M059J (cell line): Measurements from ENCODE around the gene SPSB2. TPM values are rescaled to one million over a fixed set of nuclear protein-coding genes. Genes with fewer than 3 reads are reported as not detected.
"Not testable (repeated sequence)": the region's sequence is repeated elsewhere in the genome, so short reads cannot be mapped to it uniquely, and the experiment has no call there.

Experiments used
- DNase-seq: peaks from one replicate; pipeline ENCODE4 v3.0.0-alpha.2; 2012; ENCODE audit warnings: low read depth
- total RNA-seq: library from RNA; depleted of rRNA; stranded (reverse); fragments of >200 nt; shearing (Covaris generic); gene quantifications from 2 replicates; pipeline ENCODE4 v1.2.3, GENCODE V29; 2014; rRNA removed

Gene SPSB2, protein sequence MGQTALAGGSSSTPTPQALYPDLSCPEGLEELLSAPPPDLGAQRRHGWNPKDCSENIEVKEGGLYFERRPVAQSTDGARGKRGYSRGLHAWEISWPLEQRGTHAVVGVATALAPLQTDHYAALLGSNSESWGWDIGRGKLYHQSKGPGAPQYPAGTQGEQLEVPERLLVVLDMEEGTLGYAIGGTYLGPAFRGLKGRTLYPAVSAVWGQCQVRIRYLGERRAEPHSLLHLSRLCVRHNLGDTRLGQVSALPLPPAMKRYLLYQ
- total RNA-seq = 6.1 and 7.7 TPM in 2 replicates

DNA sequence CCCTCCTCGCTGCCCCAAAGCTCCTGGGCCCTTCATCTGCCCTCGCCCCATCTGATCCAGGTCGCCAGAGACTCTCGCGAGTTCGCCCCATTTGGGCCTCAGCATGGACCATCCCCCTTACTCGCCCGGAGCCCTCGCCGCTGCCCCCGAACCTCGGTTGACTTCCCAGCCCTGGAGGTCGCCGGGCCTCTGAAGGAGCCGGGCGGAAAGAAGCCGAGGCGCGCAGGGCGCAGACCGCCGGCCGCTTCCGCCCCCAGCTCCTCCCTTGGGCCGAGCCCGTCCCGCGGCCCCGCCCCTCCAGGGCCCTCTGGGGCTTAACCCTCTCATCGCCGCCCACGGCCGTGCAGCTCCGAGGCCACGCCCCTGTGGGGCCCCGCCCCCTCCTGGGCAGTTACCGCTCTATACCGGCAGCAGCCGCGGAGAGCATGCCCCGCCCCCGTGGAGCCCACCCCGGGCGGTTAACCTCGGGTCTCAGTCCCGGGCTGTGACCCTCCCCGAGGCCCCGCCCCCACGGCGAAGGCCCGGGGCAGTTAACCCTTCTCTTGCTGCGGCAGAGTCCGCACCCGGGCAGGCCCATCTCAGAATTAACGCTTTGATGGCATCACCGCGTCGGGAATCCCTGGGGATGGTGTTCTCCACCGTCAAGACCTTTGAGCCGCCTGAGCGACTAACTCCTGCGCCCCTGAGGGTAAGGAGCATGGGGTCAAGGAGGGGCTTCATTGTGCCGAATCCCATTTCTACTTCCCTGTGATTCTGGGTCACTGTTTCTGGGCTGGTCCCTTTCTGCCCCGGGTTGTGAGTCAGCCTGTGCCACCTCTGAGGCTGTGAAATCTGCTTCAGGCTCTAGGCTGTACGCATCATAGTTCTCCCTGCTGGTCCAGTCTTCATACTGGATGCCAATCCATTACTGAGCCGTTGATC, at the start of gene SPSB2:
Gene SPSB2, minus strand, starts transcription at position 210 of the 921 bp plus-strand sequence. CDS start 402 bp downstream, outside the sequence.
- DNase-seq = peak; percentile 93

DNA sequence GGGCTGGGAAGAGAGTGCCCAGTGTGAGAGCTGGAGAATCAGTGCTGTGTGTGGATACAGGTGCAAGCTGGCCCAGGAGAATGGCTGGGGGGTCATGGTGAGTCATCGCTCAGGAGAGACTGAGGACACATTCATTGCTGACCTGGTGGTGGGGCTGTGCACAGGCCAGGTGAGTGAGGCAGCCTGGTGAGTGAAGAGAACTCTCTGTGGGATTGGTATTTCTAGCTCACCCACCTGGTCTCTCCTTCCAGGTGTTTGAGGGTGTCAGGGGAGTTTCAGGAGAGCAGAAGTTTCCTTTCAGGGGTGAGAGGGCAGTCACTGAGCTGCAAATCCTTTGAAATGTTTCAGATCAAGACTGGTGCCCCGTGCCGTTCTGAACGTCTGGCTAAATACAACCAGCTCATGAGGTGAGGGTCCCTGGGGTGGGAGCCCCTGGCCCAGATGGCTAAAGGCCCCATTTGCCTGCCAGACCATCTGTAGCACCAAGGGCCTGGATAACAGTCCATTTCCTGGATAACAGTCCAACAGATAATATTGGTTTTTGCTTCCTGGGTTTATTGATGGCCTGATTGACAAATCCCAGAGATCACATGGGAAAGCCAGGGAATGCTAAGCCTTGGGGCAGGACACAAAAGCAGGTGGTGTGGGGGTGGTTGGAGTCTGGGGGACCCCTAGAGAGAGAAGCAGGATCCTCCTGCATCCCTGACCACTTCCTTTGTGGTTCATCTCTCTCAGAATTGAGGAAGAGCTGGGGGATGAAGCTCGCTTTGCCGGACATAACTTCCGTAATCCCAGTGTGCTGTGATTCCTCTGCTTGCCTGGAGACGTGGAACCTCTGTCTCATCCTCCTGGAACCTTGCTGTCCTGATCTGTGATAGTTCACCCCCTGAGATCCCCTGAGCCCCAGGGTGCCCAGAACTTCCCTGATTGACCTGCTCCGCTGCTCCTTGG, 49.2 kb upstream of the SPSB2 start:
- no peak for DNase-seq

DNA sequence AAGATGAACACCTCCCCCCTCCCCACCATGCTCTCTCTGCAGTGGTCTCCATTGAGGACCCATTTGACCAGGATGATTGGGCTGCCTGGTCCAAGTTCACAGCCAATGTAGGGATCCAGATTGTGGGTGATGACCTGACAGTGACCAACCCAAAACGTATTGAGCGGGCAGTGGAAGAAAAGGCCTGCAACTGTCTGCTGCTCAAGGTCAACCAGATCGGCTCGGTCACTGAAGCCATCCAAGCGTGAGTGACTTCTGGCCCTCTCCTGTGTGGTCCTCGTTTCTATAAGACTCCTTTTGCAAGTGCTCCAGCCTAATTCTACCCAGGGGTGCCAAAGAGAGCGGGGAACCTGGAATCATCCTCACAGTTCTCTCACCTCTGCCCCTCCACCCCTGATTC, 48.4 kb upstream of the SPSB2 start:
- DNase-seq = no peak

DNA sequence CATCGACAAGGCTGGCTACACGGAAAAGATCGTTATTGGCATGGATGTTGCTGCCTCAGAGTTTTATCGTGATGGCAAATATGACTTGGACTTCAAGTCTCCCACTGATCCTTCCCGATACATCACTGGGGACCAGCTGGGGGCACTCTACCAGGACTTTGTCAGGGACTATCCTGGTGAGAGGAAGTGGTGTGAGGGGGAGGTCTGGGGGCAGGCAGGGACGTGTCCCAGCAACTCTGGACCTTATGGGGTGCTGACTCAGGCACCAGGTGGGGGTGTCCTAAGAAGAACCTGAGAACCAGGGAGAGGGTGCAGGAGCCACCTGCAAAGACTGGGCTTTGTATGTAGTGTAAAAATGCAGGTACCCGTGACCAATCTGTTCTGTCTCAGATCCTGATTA, 46.5 kb upstream of the SPSB2 start:
- no peak for DNase-seq

DNA sequence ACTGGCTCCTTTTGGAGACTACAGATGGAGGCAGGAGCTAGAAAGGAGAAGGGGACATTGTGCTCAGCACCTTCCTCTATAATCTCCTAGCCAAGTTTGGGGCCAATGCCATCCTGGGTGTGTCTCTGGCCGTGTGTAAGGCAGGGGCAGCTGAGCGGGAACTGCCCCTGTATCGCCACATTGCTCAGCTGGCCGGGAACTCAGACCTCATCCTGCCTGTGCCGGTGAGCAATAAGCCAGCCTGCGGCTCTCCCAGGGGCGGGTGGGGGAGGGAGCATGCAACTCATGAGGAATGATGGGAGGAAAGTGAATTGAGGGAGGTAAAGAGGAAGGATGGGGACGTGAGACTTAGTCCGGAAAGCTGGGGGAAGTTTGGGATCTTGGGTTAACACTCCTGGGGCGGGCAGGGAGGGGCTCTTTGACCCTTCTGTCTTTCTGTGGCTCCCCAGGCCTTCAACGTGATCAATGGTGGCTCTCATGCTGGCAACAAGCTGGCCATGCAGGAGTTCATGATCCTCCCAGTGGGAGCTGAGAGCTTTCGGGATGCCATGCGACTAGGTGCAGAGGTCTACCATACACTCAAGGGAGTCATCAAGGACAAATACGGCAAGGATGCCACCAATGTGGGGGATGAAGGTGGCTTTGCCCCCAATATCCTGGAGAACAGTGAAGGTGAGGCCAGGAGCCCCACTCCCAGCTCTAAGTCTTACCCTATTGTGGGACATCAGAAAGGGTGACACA, 44.6 kb upstream of the SPSB2 start:
- DNase-seq = no peak

DNA sequence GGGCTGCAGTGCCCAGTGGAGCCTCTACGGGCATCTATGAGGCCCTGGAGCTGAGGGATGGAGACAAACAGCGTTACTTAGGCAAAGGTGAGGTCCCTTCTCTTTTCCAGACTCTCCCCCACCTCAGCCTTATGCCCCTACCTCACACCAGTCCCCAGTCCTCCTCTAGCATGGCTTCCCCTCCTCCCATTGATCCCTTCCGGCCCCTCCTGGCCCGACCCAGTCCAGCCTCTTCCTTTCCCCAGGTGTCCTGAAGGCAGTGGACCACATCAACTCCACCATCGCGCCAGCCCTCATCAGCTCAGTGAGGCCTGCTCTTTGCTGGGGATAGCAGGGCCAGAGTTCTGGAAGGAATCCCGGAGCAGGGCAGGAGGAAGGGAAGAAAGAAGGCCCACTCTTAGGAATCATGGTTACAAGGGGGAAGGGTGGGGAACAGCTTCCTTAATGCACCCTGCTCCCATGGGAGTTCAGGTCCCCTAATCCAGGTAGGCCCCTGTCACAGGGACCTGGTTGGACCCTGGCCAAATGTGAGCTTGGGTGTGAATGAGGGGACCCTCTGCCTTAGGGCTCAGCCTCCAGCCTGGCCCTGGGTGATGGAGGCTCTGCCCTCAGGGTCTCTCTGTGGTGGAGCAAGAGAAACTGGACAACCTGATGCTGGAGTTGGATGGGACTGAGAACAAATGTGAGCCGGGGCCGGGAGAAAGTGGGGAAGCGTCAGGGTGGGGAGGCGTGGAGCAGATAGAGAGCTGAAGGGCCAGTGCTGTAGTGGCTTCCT, 43.5 kb upstream of the SPSB2 start:
- DNase-seq = no peak

DNA sequence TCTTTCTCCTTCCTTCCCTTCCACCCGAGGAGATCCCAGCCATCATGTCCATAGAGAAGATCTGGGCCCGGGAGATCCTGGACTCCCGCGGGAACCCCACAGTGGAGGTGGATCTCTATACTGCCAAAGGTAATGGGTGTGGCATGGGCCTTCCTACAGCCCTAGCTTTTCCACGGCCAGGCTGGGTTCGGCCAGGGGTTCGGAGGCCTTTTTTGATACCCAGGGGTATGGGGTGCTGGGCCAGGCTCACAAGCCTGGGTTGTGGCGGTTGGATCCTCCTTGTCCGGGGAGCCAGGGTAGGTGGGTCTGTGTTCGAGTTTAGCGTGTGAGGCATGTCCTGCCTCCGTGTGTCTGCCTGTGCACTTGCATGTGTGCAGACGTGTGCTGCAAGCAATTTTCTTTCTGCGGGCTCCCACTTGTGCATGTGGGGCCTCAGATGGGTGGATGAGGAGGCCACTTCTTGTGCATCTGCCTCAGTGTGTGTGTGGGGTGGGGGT, 42.7 kb upstream of the SPSB2 start:
- DNase-seq = no peak

DNA sequence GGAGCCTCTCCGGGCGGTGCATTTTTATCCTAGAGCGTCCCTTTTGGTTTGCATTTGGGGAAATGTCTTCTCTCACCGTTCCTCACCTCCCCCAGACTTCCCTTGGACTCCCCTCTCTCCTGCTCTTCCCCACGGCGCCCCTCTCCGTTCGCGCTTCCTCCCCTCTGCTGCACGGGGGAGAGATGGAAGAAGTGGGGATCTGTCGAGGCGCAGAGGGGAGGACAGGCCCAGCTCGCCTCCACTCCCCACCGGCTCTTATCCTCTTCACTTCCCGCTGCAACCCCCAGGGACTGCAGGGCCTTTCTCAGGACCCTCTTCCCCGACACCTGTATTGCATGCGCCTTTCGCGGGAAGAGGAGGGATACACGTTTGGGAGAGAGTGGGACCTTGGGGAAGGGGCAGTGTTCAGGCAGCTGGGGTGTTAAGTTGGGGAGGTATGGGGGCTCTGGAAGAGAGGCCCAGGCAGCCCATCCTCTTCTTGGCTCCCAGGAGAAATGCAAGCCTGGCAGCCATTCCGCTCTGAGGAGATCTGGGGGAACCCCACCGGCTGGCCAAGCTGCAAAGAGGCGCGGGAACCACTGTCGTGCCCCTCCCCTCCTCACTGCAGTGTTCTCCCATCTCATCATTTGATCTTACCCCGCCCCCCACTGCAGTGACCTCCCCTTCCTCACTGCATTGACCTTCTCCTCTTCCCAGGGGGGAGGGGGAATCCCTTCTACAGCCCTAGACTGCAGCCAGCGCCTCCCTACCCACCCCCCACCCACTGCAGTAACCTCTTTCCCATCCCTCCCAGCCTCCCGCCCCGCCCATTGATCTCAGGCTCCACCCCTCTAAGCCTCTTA, 42.1 kb upstream of the SPSB2 start:
- no peak for DNase-seq

DNA sequence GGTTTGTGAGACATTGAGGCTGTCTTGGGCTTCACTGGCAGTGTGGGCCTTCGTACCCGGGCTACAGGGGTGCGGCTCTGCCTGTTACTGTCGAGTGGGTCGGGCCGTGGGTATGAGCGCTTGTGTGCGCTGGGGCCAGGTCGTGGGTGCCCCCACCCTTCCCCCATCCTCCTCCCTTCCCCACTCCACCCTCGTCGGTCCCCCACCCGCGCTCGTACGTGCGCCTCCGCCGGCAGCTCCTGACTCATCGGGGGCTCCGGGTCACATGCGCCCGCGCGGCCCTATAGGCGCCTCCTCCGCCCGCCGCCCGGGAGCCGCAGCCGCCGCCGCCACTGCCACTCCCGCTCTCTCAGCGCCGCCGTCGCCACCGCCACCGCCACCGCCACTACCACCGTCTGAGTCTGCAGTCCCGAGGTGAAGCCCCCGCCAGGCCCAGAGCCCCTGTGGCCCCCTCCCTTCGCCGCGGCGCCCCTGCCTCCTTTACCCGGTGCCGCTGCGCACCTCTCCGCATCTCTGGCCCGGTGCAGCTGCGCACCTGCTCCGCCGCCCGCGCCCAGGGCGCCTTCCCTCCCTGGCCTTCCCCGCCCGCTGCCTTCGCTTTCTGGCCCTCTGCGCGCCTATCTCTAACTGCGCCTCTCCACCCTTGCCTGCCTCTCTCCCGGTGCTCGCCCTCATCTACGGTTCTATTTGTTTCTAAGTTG, 41.3 kb upstream of the SPSB2 start, which contains the start of gene ENO2:
Gene ENO2, plus strand, starts transcription at position 335 of the 701 bp plus-strand sequence. CDS start 1,253 bp downstream, outside the sequence.
- DNase-seq = peak; percentile 71

DNA sequence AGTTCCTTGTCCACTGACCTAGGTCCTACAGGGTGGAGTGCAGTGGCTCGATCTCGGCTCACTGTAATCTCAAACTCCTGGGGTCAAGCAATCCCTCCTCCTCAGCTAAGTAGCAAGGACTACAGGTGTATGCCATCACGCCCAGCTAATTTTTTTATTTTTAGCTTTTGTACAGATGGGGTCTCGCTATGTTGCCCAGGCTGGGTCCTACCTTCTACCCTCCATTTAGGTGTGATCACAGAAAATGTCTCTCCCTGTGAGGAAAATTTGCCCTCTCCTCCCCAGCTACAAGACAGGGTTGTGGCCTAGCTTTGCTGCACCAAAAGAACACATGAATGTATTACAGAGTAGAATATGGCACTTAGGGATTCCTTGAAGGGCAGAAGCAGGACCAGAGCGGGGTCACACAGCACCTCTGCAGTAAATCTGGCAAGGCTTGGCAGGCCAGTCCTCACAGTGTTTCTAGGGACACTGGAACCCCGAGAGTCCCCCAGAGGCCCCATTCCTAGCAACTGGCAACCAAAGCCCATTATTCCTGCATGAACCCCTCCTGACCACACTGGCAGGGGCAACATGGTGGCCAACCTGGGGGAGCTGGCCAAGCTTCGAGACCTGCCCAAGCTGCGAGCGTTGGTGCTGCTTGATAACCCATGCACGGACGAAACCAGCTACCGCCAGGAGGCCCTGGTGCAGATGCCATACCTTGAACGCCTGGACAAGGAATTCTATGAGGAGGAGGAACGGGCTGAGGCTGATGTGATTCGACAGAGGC, 39.2 kb upstream of the SPSB2 start:
- DNase-seq = no peak

DNA sequence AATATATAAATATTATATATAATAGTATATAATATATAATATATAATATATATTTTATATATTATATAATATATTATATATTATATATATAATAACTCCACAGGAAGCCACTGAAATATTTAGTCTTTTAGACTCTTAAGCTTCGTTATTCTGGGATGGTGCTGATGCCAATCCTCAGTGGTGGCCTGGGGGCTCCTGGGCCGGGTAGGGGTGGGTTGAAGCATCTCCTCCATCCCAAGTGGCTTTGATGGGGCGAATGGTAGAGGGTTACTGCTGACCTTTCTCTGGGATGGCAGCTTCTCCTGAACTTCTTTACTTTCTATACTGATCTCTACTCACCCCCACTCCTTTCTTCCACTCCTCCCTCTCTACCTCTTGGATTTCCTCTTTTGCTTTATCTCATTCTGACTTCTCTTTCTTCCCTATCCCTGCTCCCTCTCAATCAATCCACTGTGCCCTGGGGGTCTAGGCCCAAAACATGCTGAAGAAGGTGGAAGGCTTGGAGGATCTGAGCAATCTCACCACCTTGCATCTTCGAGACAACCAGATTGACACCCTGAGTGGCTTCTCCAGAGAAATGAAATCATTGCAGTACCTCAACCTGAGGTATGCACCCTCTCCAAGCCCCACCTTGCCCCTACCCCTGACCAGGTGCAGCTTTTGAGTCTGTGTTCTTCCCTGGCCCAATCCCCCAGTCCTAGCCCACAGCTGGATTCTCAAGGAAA, 36.5 kb upstream of the SPSB2 start:
- DNase-seq = no peak

DNA sequence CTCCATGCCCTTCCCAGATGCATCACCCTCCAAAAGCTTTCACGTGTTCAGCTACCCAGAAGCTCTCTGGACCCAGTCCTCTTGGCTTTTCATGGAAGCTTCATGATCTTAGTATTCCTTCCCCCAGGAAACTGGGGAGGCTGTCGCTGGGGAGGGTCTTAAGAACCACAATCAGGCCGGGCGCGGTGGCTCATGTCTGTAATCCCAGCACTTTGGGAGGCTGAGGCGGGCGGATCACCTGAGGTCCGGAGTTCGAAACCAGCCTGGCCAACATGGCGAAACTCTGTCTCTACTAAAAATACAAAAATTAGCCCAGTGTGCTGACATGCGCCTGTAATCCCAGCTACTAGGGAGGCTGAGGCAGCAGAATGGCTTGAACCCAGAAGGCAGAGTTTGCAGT, 35.0 kb upstream of the SPSB2 start:
- not testable (repeated sequence) for DNase-seq

DNA sequence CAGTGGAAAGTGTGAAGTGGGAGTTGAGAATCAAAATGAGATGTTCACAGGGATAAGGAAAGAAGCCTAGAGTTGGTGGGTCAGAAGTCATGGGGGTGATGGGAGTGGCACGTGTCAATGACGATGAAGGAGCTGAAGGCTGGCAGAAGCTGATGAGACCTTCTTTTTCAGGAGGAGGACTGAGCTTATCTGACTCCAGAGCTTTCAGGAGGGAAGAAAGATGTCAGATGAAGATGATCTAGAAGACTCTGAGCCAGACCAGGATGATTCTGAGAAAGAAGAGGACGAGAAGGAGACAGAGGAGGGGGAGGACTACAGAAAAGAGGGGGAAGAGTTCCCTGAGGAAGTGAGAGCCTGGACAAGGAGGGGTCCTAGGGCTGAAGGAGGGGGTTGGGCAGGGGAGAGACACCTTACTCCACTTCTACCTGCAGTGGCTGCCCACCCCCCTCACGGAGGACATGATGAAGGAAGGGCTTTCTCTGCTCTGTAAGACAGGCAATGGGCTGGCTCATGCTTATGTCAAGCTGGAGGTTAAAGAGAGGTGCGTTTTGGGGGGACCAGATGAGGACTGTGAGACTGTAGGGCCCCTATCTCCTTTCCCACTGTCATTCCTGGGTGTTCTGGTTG, 32.4 kb upstream of the SPSB2 start:
- DNase-seq = no peak

DNA sequence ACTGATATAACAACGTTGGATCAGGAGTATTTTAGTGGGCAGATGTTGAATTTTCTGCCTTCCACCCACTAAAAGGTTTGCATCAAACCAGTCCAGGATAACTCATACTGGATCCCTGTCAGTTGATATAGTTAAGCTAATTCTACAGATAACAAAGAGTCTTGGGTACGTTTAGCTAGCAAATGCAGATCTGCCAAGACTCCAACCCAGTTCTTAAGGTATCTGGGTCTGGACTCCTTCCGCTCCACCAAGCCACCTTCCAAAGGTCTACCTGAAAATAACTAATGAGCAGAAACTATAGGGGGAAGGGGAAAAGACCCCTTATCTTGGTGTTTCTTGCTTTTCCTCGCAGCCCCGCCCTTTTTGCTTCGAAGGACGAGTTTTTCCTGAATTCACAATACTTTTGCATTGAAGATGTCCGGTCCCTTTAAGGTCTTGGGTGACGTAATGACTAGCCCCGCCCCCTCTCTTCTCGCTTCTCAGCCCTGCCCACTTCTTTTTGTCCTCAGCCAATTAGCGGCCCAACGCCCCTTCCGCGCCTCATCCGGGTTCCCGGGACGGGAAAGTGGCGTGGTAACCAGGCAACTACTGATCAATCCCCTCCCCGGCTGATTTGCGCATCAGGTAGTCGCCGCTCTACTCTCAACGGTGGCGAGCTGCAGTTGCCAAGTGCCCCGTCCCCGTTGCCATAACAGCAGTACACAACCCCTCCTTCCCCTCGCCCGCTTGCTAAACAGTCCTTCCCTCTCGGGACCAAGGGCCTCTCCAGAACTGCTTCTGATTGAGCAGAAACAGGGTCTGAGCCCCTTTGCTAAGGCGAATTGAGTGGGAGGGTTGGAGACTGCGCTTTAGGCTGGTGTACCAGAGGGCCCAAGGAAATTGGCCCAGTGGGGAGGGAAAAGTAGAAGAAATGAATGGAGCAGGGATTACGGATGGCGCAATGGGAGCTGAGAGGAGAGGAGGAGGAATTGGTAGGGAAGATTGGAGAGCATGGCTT, 31.5 kb upstream of the SPSB2 start, which contains the start of gene LRRC23:
Gene LRRC23, plus strand, starts transcription at position 543 of the 997 bp plus-strand sequence. CDS start 812 bp downstream, outside the sequence.
- peak; percentile 96 for DNase-seq

DNA sequence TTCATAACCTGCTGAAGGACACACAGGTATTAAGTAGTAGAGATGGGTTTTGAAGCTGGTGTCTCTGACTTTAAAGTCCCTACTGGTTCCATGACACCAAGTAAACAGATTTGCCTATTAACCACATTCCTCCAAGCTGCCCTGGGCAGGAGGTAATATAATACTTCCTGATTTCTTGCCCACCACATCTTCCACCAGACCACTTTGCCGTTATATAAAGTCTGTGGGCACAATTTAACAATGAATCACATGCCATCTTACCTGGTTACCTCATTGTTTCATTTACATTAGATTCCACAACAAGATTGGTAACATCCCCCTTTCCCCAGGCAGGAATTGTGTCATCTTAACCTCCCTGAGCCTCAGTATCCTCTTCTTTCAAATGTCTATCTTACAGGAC, 30.6 kb upstream of the SPSB2 start:
- DNase-seq = peak; percentile 87
